DMS53 treated with DMSO at 0.1 percent for 48 hours (cell line): ENCODE data around the gene MAZ.
"Not testable (repeated sequence)": the region's sequence is repeated elsewhere in the genome, so short reads cannot be mapped to it uniquely, and the experiment has no call there.

Experiments used
- DNase-seq: peaks from one replicate; lab custom pipeline; 2025; ENCODE audit not compliant: unreplicated experiment; lab: John Stamatoyannopoulos, UW

The MAZ gene

GRCh38 chr16:29821643-29822115 lies 15.3 kb downstream of the MAZ start:
- no peak for DNase-seq

- no peak for DNase-seq
These were observed 18.3 kb downstream of the MAZ start for GRCh38 chr16:29824589-29825144.

- no peak for DNase-seq
These were observed 19.1 kb downstream of the MAZ start for GRCh38 chr16:29825145-29826044.

GRCh38 chr16:29826342-29826695 lies 20.0 kb downstream of the MAZ start:
- no peak for DNase-seq

- no peak for DNase-seq
These were observed 24.4 kb downstream of the MAZ start for GRCh38 chr16:29830774-29831173.

- DNase-seq: no peak
These were observed 25.2 kb downstream of the MAZ start for GRCh38 chr16:29831490-29831889.

GRCh38 chr16:29833219-29833618 lies 26.9 kb downstream of the MAZ start:
- not testable (repeated sequence) for DNase-seq

- no peak for DNase-seq
These were observed 27.8 kb downstream of the MAZ start for GRCh38 chr16:29834079-29834478.

- DNase-seq: no peak
These were observed 29.6 kb downstream of the MAZ start for GRCh38 chr16:29835926-29836325.

GRCh38 chr16:29836623-29837022 lies 30.3 kb downstream of the MAZ start:
- DNase-seq: no peak

GRCh38 chr16:29837841-29838240 lies 31.5 kb downstream of the MAZ start:
- no peak for DNase-seq

- DNase-seq: no peak
These were observed 33.5 kb downstream of the MAZ start for GRCh38 chr16:29839822-29840221.

GRCh38 chr16:29840240-29840639 lies 33.9 kb downstream of the MAZ start:
- no peak for DNase-seq

- no peak for DNase-seq
These were observed 35.3 kb downstream of the MAZ start for GRCh38 chr16:29841631-29842030.

- DNase-seq: no peak
These were observed 36.5 kb downstream of the MAZ start for GRCh38 chr16:29842732-29843346.

GRCh38 chr16:29843931-29844330 lies 37.6 kb downstream of the MAZ start:
- DNase-seq: no peak

- no peak for DNase-seq
These were observed 38.4 kb downstream of the MAZ start for GRCh38 chr16:29844575-29845331.

GRCh38 chr16:29845656-29846055 lies 39.3 kb downstream of the MAZ start:
- no peak for DNase-seq

GRCh38 chr16:29848420-29849297 lies 42.3 kb downstream of the MAZ start:
- peak; percentile 26 for DNase-seq

- DNase-seq: no peak
These were observed 43.2 kb downstream of the MAZ start for GRCh38 chr16:29849505-29849904.
